NCI-H69 (cell line): ENCODE results near the gene ATP8A1.

Source experiments
- DNase-seq: peaks from one replicate; lab custom pipeline; 2025; lab: John Stamatoyannopoulos, UW

The ATP8A1 gene

DNA sequence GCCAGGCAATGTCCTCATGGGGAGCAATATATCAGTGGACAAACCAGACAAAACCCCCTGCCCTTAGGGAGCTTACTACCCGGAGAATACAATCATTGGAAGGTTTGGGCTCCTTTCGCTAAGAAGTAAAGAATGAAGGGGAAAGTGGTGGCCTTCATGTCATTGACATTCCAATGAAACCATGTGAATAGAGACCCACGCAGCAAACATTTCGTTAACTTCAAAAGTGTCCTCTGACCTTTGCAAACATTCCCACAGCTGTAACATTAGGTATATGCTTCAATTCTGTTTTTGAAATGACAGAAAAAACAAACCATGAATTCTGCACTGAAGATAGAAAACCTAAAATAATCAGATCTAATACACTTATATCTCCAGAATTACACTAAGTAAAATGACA is 7.0 kb downstream of the ATP8A1 start:
- DNase-seq: no peak

- DNase-seq: no peak
Observed at GRCh38 chr4:42646999-42647541, 9.8 kb downstream of the ATP8A1 start.

DNA sequence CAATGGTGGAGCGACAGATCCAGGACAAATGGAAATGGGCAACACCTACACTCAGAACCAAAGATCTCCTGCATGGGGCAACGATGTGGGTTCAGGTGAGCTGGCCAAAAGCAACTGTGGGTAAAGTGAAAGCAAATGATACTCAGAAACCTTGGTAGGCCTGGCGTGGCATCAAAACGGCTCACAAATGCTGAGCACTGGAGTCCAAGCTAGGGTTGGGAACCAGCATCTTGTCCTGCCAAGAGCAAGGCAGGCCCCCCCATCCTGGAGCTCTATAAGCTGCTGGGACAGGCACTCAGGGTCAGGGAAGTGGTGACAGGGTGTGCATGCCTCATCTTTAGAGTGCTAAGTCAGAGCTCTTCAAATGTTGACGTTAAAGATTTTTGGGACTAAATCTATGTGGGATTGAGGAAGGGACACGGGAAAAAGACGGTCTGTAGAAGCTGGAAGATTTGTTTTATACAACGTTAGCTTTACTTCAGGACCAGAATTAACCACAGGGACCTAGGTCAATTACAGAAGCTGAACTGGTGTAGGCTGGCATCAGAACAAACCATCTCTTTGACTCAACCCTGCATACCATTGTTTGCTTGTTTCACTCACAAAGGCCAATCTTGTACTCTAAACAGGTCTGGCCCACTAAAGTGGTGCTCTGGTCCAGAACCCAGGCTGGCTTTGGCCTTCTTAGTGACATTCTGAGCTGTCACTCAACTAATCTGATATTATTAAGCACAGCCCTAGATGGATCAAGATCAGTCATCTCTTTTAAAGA is 10.7 kb downstream of the ATP8A1 start:
- DNase-seq: no peak

- DNase-seq: no peak
Observed at GRCh38 chr4:42644897-42645296, 12.0 kb downstream of the ATP8A1 start.

DNA sequence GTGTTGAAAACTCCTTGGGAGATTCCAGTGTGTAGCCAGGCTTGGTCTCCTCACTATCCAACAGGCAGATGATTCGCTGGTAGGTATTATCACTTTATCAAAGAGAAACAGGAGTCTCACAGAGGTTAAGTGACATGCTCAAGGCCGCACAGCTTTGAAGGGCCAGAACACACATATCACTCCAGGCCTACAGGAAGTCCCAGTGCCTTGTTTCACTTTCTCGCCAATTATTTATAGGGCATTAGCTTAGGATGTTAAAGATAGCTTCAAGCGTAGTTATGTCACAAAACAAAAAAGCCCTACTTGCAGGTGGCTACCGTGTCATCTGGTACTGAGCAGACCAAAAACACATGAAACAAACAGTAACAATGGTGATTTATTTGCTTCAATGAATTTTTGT is 13.2 kb downstream of the ATP8A1 start:
- no peak for DNase-seq

- DNase-seq: no peak
Observed at GRCh38 chr4:42642845-42643615, 13.9 kb downstream of the ATP8A1 start.

GRCh38 chr4:42642101-42642797 is 14.7 kb downstream of the ATP8A1 start:
- DNase-seq: no peak

GRCh38 chr4:42641656-42642055 is 15.2 kb downstream of the ATP8A1 start:
- no peak for DNase-seq

DNA sequence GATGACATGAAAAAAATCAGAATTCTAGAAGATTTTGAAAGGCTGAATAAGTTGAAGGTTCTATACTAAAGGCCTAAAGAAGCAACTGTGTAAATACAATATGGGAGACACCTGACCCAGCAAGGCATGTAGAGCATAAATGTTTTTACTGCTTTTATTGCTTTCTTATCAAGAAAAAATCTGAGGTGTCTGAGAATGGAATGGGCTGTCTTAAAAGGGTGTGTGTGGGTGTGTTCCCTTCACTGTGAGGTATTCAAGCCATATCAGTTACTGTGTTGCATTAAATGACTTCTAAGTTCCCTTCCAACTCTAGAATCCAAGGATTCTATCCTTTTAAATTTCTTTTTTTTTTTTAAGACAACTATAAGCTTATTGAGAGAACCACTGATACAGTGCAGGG is 15.7 kb downstream of the ATP8A1 start:
- no peak for DNase-seq

DNA sequence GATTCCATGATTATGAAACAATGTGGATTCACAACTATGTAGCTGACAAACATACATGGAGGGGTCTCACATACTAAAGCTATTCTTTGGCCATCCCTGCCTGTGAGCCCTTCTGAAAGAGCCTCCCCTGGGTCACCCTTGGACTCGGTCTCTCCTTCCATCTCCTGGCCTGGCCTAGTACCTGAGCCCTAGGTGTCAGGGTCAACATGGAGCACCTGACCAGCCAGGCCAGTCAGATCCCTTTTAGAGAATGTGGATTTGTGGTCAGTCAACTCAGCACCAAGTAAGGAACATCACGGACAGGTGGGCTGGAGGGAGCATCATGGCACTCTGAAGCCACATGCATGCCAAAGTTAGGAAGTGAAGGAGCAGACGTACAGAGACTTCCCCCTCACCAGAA is 16.3 kb downstream of the ATP8A1 start:
- no peak for DNase-seq

- no peak for DNase-seq
Observed at GRCh38 chr4:42638993-42639392, 17.9 kb downstream of the ATP8A1 start.

DNA sequence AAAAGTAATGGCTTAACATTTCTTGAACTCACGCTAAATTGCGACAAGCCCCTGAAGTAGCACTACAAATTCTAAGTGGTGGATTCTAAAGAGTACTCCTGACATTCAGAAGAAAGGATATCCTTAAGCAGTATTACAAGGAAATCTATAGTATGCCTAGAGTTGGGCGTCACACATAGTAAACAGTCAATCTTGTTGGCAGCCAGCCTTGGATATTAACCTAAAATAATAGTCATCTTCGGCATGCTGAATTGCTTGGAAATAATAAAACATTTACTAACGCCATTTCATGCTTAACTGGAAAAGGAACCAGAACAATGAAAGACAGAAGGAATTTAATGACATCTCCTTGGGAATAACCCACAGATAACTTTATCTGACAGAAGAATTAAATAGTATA is 18.6 kb downstream of the ATP8A1 start:
- no peak for DNase-seq

- DNase-seq: no peak
Observed at GRCh38 chr4:42637867-42638266, 19.0 kb downstream of the ATP8A1 start.

DNA sequence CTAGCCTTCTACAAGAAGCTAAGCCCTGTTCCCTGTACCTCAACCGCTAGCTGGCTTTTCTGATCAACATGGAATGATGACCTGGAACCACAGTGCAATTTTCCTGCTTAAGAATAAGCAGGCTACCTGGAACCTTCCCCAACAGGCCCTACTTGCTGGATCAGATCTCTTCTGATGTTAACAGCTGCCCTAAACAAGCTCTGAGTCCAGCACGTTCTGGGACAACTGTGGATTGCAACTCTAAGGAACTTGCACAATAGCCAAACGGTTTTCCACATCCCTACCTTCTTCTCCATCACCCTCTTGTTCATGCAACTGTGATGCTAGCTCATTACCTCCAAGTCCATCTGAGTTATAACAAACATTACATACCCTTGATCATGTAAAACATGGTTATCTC is 19.8 kb downstream of the ATP8A1 start:
- no peak for DNase-seq

DNA sequence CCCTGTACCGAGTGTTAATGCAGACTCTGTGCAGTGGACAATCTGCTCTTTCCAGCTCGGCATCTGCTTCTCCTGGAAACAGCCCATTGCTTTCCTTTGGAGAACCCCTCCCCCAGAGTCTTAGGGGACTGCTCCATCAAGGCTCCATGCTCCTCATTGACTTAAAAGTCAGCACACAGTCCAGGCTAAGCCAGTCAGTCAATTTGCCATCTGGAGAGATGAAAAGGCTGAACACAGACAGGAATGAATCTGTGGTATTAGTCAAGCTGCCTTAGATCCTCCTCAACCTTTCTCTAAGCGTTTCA is 20.3 kb downstream of the ATP8A1 start:
- no peak for DNase-seq

- DNase-seq: no peak
Observed at GRCh38 chr4:42633605-42634388, 23.1 kb downstream of the ATP8A1 start.

DNA sequence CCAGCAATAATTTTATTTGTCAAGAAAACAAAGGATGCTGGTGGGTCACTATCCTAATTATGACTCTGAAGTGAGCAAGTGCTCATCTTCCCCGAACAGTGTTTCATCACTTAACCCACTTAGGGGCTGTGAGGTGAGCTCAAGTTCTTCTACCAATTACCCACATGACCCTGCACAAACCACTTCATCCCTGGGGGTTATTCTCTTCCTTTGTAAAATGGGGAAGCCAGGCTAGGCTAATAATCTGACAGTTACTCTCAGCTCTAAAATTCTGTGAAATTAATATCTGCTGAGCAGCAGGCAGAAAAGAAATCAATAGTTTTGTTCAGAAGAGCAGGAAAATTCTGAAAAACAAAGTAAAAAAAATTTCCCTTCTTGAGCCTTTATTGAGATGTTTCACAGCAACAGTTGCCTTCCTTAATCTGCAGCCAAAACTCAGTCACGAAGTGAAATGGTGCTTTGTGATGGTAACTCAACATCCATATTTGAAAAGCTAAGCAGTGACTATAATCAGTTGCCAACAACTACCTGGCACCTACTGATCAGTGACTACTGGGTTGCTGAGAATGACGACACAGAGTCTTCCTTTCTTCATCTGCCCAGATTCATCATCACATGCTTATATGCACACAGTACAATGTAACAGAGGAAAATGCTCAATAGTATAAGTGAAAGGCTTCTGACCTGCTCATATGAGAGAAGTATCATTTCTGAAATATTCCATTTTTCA is 24.1 kb downstream of the ATP8A1 start:
- DNase-seq: no peak

GRCh38 chr4:42630908-42631307 is 26.0 kb downstream of the ATP8A1 start:
- no peak for DNase-seq

DNA sequence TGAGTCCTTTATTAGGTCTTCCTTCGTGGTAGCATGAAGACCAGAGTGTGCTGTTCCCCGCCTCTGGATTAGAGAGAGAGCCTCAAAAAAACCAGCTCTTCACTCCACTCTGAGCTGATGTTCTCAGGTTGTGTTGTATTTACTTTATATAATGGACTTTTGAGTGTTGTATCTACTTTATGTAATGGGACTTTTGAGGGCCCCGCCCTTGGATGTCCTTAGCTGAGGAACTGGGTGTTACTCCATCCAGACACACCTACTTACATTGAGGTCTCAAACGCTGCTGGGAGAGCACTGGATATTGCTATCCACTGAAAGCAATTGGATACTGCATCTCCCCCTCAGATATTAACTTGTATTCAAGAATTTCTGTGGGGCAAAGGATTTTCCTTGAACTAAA is 28.2 kb downstream of the ATP8A1 start:
- no peak for DNase-seq

DNA sequence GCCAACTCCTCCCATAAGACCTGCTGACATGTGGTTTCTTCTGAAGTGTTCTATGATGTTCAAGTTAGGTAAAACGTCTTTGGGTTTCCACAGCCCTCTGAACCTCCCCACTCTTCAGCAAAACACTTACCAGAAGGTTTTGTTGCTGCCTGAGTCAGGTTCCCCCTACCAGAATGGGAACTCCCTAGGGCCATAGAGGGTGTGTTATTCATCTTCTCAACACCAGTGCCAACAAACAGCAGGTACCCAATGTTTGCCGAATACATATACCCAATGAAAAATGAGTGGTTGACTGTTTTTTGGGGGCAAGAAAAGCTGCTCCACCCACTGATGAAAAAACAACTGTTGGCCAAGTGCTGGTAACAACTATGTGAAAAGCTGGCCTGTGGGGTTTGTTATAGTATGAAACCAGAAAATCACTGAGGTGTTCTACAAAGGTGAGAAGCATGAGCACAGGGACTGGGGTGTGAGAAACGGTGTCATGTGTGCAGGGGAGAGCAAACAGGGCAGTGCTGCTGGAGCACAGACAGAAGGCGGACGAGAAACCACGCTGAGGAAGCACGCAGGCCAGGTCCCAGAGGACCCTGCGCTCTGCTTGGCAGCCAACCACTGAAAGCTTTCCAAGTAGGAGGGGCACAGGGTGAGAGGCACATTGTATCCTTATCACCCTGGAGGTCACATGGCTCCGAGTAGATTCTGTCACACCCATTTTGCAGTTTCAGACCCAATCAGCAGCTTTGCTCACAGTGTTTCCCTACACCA is 28.8 kb downstream of the ATP8A1 start:
- DNase-seq: peak; percentile 1
